NCI-H1417 (cell line): Measurements from ENCODE around the gene GAREM1.
A peak's percentile ranks its signal among the peaks of the same experiment; 100 is the strongest.
"Not testable (repeated sequence)": the region's sequence is repeated elsewhere in the genome, so short reads cannot be mapped to it uniquely, and the experiment has no call there.

Source experiments
- DNase-seq, 3 experiments: peaks; one replicate each; lab custom pipeline; 2025; lab: John Stamatoyannopoulos, UW

GAREM1 gene

DNA sequence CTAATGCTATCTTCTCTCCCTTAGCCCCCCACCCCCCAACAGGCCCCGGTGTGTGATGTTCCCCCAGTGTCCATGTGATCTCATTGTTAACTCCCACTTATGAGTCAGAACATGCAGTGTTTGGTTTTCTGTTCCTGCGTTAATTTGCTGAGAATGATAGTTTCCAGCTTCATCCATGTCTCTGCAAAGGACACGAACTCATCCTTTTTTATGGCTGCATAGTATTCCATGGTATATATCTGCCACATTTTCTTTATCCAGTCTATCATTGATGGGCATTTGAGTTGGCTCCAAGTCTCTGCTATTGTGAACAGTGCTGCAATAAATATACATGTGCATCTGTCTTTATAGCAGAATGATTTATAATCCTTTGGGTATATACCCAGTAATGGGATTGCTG lies 179.1 kb downstream of the GAREM1 start:
- DNase-seq = not testable (repeated sequence)

DNA sequence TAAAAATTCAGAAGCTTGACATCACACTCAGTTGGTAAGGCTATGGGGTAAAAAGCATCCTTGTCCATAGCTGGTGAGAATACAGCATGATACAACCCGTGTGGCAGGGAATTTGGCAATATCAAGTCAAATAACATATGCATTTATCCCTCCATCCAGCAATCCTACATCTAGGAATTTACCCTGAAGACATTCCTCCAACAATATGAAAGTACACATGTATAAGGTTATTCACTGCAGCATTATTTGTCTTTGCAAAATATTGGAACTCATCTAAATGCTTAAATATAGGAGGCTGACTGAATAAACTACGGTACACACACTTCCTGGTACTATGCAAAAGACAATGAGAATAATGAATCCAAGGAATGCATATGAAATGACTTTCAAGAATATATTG lies 179.9 kb downstream of the GAREM1 start:
- no peak for DNase-seq

DNA sequence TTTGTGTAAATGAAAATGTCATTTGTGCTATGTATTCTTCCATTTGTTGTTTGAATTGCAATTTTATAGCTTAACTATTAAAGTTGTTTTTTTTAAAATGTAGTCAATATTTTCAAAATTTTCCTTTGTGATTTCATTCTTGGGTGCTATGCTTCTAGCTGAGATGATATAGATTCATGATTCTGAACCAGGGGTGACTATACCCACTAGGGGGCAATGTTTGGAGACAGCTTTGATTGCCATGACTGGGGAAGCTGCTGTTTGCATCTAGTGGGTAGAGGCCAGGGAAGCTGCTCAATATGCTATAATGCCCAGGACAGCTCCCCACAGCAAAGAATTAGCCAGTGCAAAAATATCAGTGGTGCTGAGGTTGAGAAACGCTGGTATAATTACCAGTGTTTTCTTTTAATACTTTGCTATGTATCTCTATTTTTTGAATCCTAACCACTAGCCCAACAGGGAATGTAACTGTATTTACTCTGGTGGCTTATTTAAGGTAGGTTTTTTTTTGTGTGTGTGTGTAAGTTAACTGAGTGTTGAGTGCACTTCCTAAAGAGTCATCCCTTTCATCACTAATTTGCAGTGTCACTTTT lies 181.1 kb downstream of the GAREM1 start:
- DNase-seq = peak; percentile 48 to 91 (median 67)

DNA sequence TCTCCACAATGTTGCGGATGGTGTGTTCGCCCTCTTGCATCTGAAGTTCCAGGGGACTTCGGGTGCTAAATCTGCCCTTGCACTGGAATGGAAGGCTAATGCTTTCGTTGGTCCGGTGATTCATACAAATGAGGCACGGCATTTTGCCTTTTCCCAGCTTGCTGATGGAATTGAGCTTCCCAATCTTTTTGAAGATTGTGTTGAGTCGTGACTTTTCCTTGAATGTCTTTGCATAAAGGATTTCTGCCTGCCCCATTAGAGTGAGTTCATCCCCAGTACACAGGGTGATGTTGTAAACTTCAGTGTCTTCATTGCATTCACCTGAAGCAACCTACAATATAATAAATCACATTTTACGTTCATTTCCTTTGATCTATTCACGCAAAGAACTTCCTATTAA lies 182.8 kb downstream of the GAREM1 start:
- no peak for DNase-seq

DNA sequence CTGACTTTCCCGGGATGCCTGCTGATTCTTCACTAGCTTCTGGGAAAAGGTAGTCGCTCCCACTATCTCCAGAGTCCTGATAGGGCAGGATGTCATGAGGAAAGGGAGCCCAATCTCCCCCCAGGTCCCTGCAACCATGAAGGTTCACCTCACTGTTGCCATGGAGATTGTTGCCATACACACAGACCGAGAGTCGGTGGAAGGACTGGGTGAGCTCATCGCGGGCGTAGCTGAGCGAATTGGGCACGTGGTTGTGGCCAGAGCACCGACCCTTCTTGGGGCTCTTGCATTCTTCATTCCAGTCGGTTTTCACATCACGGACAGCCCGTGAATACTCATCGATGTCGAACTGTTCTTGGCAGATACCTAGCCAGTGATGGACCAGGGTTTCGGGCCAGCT lies 183.4 kb downstream of the GAREM1 start:
- DNase-seq = peak in 1 of 3 experiments; percentile 16

DNA sequence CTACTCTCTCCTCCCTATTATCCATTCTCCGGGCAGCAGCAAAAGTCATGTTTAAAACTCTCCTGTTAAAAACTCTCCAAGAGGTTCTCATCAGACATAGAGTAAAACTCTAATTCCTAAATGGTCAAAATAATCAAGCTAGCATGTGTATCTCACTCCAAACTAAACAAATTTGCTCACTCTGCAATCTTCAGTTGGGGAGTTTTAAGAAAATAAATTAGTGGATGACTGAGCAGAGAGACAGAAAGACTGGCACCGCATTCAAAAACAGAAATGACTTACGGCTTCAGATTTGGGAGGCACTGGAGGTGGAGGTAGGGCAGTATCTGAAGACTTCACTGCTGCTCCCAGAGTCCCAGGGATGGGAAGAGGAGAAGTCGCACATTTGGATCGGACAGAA lies 183.9 kb downstream of the GAREM1 start:
- no peak for DNase-seq

DNA sequence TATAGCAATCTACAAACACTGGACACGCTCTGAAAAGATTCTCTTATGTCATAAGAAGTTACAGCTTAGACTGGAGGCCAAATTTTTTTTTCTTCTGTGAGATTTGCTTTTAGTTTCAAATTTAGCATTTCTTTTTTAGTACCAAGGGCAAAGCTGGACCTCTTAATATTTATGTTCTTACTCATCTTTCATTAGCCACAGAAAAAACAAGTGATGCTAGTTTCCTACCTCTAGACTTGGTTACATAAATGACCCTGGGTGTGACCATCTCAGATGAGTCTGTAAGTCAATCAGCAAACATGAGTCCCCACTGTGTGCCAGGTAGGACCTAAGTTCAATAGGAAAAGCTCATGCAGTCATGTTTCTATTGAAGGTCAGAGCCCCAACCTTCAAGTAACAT lies 186.4 kb downstream of the GAREM1 start:
- DNase-seq = no peak

DNA sequence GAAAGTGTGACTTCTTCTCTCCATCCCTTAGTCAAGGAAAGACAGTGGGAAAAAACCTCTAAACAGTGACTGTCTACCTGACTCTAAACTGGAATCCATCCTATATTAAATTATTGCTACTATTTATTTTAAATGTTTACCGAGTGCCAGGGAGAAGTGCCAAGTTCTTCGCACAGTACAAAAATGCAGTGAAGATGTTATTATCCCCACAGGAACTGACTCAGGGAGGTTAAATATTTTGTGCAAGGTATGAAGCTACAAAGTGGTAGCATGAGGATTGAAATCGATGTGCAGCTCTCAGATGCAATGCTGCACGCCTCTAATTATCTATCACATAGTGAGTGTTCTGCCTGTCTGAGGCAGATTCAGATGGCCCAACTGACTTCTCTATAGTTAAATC lies 189.8 kb downstream of the GAREM1 start:
- DNase-seq = no peak

DNA sequence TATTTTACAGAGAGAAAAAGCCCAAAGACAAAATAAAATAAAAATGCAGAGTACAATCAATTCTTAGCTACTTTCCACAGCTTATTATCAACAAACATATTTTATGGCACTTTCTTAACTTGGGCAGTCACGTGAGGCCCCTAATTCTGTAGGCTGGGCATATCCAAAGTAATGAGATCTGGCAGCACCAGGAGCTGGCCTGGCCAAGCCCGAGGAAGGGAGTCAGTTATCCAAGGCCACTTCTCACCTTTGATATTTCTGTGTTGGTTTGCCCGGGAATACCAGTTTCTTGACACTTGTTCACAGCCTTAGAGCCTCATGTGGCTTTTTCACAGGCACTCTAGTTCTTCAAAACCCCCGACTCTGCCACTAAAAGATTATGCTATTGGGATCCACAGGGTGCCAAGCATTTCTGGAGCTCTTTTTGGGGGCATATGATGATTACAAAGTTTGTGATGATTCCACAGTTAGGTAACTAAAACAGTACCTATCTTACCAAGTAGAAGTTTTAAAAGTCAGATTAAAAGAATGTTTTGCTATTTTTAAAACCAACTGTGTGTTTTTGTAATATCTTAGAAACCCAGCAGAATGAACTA lies 190.4 kb downstream of the GAREM1 start:
- DNase-seq = no peak

DNA sequence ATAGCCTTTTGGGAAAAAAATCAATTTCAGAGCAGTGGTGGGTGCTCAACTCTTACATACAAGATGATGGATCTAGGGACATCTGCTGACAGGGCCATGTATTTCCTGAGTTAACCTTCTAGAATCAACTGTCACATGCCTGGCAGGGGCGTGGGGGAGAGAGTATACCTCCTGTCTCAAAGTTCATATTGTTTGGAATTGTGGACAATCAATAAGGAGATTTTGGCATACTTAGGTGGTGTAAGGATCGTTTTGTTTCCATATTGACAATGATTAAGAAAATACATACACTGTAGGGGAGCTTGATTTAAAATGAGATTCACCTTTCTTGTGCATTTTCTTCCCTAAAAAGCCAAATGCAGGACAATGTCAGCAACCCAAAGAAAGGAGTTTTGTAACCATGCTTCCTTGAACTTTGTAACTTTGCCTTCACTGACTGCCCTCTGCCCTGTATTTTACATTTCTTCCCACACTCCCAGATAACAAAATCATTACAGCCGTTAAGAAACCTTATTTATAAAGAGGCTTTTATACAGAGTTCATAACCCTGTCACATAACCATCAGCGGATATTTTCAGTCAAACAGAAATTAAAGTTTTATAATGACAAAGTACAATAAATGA lies 192.4 kb downstream of the GAREM1 start:
- no peak for DNase-seq

DNA sequence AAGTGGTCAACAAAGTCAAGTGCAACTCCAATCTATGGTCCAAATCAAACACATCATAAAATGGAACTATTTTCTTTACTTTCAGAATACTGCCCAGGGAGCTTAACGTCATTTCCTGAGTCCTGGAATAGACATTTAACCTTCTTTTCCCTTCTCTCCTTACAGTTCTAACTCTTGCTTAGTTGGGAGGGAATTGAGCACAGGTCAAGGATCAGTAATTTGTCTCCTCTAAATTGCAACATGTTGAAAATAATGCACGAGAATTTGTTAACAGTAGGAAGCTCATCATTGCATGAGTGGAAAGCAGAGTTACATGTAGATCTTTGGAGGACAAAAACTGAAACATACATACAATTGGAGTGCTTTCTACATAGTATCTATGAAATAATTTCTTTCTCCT lies 193.1 kb downstream of the GAREM1 start:
- no peak for DNase-seq

DNA sequence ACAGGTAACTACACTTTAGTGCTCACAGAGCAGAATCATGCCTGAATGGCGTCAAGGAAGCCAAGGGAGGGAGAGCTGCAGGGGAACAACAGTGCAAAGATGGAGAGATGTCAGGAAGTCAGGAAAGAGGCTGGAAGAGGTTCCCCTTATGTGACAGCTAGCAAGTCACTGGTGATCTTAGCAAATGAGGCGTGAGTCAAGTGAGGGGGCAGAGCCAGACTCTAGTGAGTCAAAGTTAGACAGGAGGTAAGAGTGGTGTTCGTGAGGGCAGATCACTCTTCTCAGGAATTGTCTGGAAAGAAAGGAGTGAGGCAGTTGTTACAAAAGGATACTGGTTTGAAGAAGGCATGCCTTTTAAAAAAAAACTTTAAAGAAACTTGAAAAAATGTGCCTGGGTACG lies 193.8 kb downstream of the GAREM1 start:
- no peak for DNase-seq

DNA sequence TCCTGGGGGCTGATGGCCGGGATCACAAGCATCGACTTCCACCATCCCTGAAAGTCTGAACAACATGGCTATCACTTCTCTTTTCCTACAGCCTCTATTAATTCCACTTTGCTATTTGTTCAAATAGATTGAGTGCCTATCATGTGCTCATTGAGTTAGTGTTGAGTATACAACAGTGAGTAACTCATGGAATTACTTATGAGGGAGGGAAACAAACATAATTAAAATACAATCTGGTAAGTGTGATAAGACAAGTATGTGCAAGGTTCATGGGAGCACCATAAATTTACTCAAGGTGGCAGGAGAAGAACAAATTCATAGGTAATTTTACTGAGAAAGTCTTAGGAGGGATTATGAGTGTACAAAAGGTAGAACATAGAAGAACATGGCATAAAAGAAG lies 194.4 kb downstream of the GAREM1 start:
- DNase-seq = no peak

DNA sequence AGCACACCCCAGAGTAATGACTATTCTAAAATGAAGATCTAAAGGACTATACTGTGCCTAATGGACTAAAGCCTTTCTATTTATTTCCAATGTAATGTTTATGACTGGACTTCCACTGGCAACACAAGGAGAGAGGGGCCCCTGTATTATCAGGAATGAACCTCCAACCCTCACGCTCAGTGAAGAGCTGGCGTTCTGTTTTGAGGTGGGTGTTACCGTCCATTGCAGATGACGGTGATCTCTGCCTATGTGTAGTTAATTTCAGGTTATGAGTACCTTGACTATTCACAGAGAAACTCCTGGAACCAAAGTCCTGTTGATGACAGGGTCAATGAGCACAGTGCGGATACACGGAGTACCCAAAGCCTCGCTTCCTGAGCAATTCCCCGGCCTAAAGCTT lies 195.5 kb downstream of the GAREM1 start:
- DNase-seq = no peak

DNA sequence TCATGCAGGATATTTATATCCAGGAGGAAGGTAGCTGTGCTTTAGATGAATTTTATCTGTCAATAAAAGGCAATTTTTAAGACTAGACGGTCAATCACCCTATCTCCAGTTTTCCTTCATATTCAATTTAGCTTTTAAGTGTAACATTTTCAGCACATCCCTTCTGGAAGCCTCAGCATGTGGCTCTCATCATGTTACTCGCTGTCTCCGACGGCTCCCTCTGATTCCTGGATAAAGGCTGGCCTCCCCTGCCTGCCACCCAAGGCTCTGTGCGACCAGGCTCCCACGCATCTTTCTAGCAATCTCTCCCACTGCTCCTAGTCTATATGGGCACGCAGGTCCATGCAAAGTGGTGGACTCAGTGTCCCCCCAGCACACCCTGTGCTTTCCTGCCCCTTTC lies 196.4 kb downstream of the GAREM1 start:
- DNase-seq = no peak

DNA sequence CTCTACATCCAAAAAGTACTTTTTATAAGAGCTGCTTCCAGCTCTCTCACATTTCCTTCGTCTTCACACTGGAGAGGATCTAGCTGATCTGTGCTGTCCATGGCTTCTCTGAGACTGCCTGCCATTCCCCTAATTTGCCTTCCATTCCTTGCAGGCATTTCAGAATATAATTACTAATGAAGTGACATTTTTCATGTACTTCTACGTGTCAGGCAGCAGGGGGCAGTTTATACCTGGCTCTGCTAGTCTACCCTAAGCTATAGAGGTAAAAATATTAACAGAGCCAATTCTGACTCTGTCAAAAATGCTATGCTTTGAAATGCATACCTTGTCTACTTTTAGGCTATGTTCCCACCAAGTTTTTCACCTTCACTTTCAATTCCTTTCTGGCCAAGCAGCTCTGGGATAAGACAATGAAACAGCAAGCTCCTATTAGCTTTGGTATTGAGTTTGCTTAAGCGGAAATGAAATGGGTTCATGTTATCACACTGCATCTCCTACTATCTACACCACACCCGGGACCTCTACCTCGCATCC lies 198.9 kb downstream of the GAREM1 start:
- DNase-seq = peak; percentile 18 to 66 (median 43)

DNA sequence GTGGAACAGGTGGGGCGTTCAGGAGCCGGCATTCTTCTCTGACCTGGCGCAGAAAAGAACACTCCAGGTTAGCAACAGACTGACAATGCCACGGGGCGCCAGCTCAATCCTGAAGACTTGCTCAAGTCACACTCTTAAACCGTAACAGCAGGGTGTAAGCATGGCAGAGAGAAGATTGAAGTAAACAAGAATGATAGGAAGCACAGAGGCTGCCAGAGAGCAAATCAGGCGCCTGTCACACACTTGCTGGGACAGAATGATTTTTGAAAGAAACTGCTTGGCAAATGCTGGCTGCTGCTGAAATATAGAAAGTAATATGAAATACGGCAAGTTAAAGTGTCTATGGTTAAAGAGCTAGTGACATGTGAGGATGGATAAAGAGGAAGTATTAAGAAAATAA lies 200.3 kb downstream of the GAREM1 start:
- no peak for DNase-seq

DNA sequence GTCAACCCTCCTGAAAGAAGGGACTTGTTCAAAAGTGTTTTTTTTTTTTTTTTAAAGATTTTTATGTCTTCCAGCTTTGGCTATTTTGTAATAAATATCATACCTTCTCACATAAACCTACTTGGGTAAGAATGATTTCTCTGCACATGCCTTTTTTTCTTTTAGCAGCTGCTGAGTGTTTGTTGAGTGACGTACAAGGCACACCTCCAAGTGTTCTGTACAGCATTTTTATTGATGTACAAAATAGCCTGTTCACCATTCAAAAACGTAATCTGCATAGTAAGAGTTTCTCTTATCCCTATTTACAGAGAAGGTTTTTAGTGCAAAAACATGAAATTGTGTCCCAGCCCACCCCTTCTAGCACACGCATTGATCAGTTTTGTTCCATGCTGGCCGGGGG lies 203.2 kb downstream of the GAREM1 start:
- DNase-seq = peak in 1 of 3 experiments; percentile 39

DNA sequence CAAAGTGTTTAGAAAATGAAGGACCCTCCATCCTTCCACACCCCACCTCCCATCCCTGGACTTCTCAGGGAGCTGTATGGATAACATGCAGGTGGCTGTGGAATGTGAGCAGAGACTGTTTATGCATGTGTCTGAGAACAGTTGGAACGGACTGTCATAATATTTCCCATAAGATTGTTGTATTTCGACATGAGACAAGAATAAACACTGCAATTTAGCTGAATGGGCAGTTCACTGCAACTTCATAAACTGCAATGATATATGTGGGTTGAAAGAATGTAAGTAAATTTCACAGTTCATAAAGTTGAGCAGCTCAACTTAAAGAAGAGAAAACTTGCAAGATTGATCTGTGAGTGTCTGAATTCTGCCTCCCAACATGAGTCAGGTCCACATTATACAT lies 206.3 kb downstream of the GAREM1 start:
- no peak for DNase-seq

DNA sequence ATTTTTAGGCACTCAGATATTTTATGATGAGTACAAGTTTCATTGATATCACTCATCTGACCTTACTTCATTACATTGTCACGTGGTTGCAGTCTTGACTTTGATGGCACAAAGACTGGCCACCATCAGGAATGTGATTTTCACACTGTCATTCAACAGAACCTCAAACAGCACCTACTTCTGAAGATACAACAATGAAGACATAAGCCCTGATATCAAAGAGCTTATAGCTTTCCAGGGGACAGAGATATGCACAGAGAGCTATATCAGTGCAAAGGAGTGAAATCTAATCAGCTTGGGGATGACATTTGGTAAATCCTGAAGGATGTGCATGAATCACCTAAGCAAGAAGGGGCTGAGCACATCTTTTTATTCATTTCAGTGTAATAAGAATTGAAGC lies 208.6 kb downstream of the GAREM1 start:
- no peak for DNase-seq

DNA sequence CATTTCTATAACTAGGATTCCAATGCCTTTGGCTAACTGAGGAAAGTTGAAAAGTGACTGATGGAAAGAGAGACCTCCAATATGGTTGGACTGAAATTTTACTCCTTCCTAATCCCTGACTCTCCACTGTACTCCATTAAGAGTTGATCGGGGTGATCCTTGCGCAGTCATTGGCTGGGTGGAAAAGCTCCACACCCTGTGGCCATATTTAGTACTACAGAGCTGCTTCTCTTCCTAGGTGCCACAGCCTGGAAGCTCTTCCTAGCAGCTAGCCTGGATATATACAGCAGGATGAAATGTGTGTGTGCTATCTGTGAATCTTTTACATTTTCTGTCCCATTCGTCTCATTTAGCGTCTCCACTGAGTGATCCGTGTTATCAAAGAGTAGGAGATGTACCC lies 209.7 kb downstream of the GAREM1 start:
- no peak for DNase-seq

DNA sequence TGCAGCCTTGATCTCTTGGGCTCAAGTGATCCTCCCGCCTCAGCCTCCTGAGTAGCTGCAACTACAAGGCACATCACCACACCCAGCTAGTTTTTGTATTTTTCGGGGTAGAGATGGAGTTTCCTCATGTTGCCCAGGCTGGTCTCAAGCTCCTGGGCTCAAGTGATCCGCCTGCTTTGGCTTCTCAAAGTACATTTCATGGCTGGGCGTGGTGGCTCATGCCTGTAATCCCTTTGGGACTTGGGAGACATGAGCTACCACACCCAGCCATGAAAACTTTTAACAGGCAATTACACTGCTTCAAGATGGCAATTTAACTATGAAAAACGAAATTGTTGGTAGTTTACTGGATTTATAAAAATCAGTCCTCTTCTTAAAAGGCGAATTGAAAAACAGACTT lies 211.1 kb downstream of the GAREM1 start:
- DNase-seq = no peak

DNA sequence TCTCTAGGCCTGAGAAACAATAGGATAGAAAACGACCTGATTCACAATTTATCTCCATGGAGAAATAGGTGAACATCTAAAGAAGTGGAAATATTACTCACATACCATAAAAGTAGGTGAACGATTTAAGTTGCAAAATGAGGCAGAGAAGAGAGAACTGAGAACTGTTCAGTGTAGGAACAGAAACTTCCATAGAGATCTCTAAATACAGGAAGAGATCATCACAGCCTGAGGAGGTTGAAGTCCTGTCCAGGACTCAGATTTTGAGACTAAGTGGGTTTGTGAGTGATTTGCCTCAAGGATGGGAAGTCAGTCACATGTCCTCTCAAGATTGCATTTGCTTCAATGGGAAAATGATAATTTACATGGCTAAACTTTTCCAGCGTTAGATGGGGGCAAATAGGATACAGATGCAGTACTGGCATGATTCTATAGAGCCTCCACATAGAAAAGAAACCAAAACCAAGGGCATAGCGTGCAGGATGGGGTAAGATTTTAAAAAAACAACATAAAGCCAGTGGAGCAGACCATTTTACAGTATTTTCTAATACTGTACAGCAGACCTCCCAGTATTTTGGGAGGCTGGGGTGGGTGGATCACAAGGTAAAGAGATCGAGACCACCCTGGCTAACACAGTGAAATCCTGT lies 212.0 kb downstream of the GAREM1 start:
- DNase-seq = no peak
